ENCODE measurements around the gene TM4SF18. TPM values are rescaled to one million over a fixed set of nuclear protein-coding genes. Genes with fewer than 3 reads are reported as not detected.

TM4SF18 gene
- total and polyA plus RNA-seq, 2 donors (not counting 1 experiment from before 2014, with no cell fraction given): not detected

DNA sequence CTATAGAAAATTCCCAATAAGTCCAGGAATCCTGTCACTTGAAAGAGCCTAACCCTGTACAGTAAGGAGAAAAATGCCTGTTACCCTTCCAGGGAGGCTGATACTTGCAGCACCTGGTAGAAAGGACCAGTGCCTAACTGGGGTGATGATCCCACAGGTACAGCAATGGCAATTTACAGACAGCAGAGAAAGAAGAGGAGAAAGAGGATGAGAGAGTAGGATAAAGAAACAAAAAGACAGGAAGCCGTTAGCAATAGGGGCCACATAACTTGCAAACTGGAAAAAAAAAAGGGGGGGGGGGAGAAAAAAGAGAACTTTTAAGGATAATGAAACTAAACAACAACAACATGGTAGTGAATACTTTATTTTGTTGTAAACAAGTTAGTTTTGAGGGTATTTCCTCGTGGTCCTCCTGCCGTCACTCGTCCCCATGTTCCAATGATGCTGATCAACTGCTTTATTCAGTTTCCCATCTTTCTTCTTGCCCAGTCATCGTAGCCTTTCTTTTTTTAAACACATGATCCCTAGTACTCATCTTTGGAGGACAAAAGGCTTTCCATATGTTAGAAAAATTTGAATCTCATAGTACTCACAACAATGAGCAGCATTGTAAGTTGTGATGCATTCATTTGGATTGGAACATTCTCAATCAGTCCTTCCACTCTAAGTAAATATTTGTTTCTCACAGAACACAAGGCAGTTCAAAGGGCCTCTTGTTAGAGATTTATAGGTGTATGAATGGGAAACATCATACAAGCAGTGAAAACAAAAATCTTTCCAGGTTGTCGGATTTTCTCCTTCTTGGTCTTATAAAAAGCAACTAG lies 35.5 kb upstream of the TM4SF18 start:
- Mint-ChIP-seq H3K9me3 (ENCODE audit: insufficient read depth) (no peaks in the 10 kb centered on the region), H3K4me3 (no peak overlapping the region), H3K27me3 (peaks cover 23% of the 10 kb centered on the region), H3K27ac (no peak overlapping the region), H3K4me1 (no peaks in the 10 kb centered on the region)
- H3K36me3 ChIP-seq (replicated peaks in 1 of 2; ENCODE audit: control extremely low read depth in 1 of 2, control insufficient read depth in 1 of 2, extremely low read depth in 1 of 2, insufficient read depth in 2 of 2, low read length in 1 of 2): no peaks in the 10 kb centered on the region
- H3K4me2 ChIP-seq (replicated peaks; ENCODE audit: low read depth, low read length, poor library complexity, severe bottlenecking): no peak overlapping the region
- no peak for TF ChIP-seq EZH2 (IDR thresholded peaks at IDR 0.05; ENCODE audit: borderline replicate concordance, insufficient read depth, low read depth, low read length, poor library complexity, severe bottlenecking)
- TF ChIP-seq, protein P1, sequence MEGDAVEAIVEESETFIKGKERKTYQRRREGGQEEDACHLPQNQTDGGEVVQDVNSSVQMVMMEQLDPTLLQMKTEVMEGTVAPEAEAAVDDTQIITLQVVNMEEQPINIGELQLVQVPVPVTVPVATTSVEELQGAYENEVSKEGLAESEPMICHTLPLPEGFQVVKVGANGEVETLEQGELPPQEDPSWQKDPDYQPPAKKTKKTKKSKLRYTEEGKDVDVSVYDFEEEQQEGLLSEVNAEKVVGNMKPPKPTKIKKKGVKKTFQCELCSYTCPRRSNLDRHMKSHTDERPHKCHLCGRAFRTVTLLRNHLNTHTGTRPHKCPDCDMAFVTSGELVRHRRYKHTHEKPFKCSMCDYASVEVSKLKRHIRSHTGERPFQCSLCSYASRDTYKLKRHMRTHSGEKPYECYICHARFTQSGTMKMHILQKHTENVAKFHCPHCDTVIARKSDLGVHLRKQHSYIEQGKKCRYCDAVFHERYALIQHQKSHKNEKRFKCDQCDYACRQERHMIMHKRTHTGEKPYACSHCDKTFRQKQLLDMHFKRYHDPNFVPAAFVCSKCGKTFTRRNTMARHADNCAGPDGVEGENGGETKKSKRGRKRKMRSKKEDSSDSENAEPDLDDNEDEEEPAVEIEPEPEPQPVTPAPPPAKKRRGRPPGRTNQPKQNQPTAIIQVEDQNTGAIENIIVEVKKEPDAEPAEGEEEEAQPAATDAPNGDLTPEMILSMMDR (IDR thresholded peaks at IDR 0.05): no peak
- POLR2A ChIA-PET: no interaction called here
- no peak overlapping the region for H2AFZ ChIP-seq (ENCODE audit: insufficient read depth, low read depth, low read length, poor library complexity, severe bottlenecking)
- WGBS (ENCODE audit: insufficient coverage): no CpG with 5 or more reads among the region's 6 CpGs
- DNase-seq: no peak
- no peaks in the 10 kb centered on the region for H3K79me2 ChIP-seq (ENCODE audit: control insufficient read depth, insufficient read depth, low read length)
- ATAC-seq (ENCODE audit: low read depth): no peak
- H3K27me3 ChIP-seq (replicated peaks in 1 of 4; ENCODE audit: control extremely low read depth in 1 of 4, control insufficient read depth in 3 of 4, insufficient read depth in 4 of 4, low read length in 3 of 4): no peaks in the 10 kb centered on the region
- CTCF ChIA-PET: no interaction called here
- intact Hi-C loops (cut with micrococcal nuclease): no loop called here
- no peak overlapping the region for H3K9ac ChIP-seq (ENCODE audit: low read length)
- no peaks in the 10 kb centered on the region for H3K9me3 ChIP-seq (ENCODE audit: control extremely low read depth in 1 of 3, control insufficient read depth in 2 of 3, insufficient read depth in 1 of 3, low read length in 2 of 3)
- no peak overlapping the region for H3K4me3 ChIP-seq (ENCODE audit: control extremely low read depth in 1 of 5, extremely low read depth in 1 of 5, insufficient read depth in 1 of 5, low read depth in 2 of 5, low read length in 4 of 5)
- no peaks in the 10 kb centered on the region for H4K20me1 ChIP-seq (ENCODE audit: control insufficient read depth, insufficient read depth, low read length, poor library complexity, severe bottlenecking)
- no peak overlapping the region for H3K27ac ChIP-seq (ENCODE audit: low read length in 2 of 2)
- no peaks in the 10 kb centered on the region for H3K4me1 ChIP-seq (ENCODE audit: control insufficient read depth in 2 of 2, insufficient read depth in 2 of 2, low read length in 2 of 2)

DNA sequence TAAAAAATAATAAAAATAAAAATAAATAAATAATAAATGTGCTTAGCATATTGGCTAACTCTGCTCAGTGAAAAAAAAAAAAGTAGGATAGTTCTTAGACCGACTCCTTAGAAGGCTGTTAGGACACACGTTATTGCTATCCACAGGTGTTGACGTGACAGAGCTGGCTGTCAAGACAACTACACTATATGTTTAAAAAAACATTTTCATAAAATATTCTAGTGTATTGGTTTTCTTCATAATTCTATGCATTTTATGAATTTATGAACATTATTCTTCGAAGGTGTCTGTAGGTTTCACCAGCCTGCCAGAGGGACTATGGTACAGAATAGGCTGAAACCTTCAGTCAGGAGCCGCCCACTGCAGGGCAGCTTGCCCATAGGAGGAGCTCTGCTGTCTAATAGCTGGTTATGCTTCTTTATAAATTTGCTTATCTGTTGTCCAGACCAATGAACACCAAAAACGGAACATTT lies 34.8 kb upstream of the TM4SF18 start:
- H3K36me3 ChIP-seq (replicated peaks in 1 of 2; ENCODE audit: control extremely low read depth in 1 of 2, control insufficient read depth in 1 of 2, extremely low read depth in 1 of 2, insufficient read depth in 2 of 2, low read length in 1 of 2): no peaks in the 10 kb centered on the region
- ATAC-seq (ENCODE audit: low read depth) (no peak), DNase-seq (no peak)
- Mint-ChIP-seq H3K27ac (no peak overlapping the region), H3K27me3 (peaks cover 25% of the 10 kb centered on the region), H3K4me1 (no peaks in the 10 kb centered on the region), H3K9me3 (ENCODE audit: insufficient read depth) (no peaks in the 10 kb centered on the region), H3K4me3 (no peak overlapping the region)
- no peak overlapping the region for H3K27ac ChIP-seq (ENCODE audit: low read length in 2 of 2)
- no peak overlapping the region for H3K9ac ChIP-seq (ENCODE audit: low read length)
- H3K4me3 ChIP-seq (ENCODE audit: control extremely low read depth in 1 of 5, extremely low read depth in 1 of 5, insufficient read depth in 1 of 5, low read depth in 2 of 5, low read length in 4 of 5): no peak overlapping the region
- H3K4me1 ChIP-seq (ENCODE audit: control insufficient read depth in 2 of 2, insufficient read depth in 2 of 2, low read length in 2 of 2): no peaks in the 10 kb centered on the region
- H3K27me3 ChIP-seq (replicated peaks in 1 of 4; ENCODE audit: control extremely low read depth in 1 of 4, control insufficient read depth in 3 of 4, insufficient read depth in 4 of 4, low read length in 3 of 4): peaks cover 0 to under 1% (median 0%) of the 10 kb centered on the region in 4 experiments
- intact Hi-C loops (cut with micrococcal nuclease): no loop called here
- CTCF ChIA-PET: no interaction called here
- no peaks in the 10 kb centered on the region for H4K20me1 ChIP-seq (ENCODE audit: control insufficient read depth, insufficient read depth, low read length, poor library complexity, severe bottlenecking)
- H3K4me2 ChIP-seq (replicated peaks; ENCODE audit: low read depth, low read length, poor library complexity, severe bottlenecking): no peak overlapping the region
- TF ChIP-seq EZH2 (IDR thresholded peaks at IDR 0.05; ENCODE audit: borderline replicate concordance, insufficient read depth, low read depth, low read length, poor library complexity, severe bottlenecking): no peak
- TF ChIP-seq, protein P1 (IDR thresholded peaks at IDR 0.05): no peak
- H3K79me2 ChIP-seq (ENCODE audit: control insufficient read depth, insufficient read depth, low read length): no peaks in the 10 kb centered on the region
- 100% methylated on average over 1 of the region's 6 CpGs for WGBS (ENCODE audit: insufficient coverage)
- POLR2A ChIA-PET: no interaction called here
- H2AFZ ChIP-seq (ENCODE audit: insufficient read depth, low read depth, low read length, poor library complexity, severe bottlenecking): no peak overlapping the region
- no peaks in the 10 kb centered on the region for H3K9me3 ChIP-seq (ENCODE audit: control extremely low read depth in 1 of 3, control insufficient read depth in 2 of 3, insufficient read depth in 1 of 3, low read length in 2 of 3)
